Dedifferentiated amniotic fluid mesenchymal stem cell (primary cell): ENCODE results near the gene TMEM43.

Experiments
- DNase-seq: peaks from one replicate; pipeline ENCODE4 v3.0.0-alpha.2; 2016; ENCODE audit errors: extremely low spot score

The TMEM43 gene

DNA sequence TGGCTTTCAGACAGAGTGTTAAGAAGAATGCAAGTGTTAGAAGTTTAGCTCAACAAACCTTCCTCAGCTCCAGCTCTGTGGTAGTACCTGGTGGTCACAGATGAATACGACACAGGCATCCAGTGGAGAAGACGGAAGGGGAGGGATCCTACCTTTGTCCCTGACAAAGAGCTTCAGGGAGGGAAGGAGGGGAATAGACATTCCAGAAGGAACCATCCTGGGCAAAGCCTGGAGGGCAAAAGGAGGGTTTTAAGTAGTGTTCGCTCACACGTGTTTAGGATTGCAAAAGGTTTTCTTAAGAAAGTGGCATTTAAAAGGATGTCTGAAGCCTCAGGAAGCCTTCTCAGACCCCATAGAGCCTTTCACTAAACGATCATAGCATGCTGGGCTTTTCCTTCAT, 3.0 kb upstream of the TMEM43 start:
- no peak for DNase-seq

- DNase-seq = no peak
Observed at GRCh38 chr3:14122301-14122700, 2.6 kb upstream of the TMEM43 start.

DNA sequence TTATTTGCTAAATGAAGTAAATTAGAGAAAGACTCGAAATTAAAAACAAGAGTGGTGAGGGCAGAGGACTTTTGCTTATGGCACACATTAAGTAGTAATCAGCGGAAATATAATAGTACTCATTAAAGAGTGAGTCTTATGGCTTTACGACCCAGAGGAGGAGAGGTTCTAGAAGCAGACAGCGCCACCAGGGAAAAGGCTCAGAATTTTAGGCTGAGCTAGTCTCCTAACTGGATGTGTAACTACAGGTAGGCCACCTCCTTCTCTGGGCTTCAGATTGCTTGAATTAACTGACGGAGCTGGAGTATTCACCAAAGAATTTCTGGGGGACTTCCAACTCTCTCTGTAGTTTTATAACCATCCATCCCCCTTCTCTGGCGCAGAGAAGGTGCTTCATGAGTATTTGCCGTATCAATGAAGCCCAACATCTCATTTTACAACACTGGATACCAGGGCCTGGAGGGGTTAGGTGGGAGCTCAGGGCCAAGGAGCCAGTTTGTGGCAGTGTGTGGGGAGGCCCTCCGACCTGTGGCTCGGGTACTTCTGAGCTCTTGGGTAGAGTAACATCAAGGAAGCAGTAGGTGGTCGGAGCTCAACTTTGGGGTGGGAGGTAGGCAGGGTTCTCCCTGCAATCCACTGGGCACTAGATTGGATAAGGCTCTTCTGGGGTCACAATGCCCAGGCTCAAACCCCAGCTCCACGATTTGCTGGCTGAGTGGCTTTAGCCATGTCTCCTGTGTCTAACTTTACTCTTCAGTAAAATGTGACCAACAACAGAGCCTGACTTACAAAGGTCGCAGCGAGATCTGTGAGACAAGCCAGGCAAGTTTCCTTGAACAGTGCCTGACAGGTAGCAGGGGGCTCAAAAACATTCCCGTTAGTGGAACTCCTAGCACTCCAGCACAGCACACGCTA, 1.3 kb upstream of the TMEM43 start:
- DNase-seq = no peak

GRCh38 chr3:14124223-14124614, 633 bp upstream of the TMEM43 start:
- DNase-seq = peak; percentile 19

DNA sequence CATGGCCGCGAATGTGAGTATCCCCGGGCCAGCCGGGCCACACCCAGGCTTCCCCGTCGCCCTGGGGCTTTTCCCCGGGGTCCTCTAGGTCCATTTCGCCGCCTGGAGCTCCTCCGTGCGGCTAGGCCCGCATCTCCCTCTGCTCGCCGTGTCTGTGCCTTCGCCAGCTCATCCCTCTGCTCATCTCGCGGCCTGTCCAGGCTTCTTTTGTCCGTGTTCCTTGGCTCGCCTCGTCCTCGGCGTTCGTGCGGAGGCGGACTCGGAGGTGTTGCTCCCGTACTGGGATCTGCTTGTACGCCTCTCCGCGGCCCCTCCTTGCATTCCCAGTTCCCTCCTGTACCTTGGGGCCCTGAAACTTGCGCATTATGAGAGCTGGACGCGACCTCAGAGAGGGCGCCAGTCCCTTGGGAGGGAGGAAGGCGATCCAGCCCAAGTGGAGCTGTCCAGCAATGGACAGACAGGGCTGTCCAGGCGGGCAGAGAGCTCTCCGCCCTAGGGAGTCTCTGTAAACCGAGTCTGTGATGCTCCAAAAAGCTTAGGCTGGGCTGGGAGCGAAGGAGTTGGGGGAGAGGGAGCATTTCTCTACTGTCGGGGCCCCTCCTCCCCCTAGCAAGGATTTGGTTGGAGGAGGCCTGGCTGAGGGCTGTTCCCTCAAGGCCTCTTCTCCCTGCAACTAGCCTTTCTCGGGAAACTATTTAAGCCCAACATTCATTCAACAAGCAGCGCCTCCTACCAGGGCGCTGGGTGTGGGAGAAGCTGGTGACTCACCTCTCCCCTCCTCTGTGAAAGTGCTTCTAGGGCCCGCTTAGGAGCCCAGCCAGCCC, 553 bp downstream of the TMEM43 start:
- peak; percentile 89 for DNase-seq

GRCh38 chr3:14126017-14126886, 1.4 kb downstream of the TMEM43 start:
- DNase-seq = no peak

GRCh38 chr3:14126887-14127505, 2.1 kb downstream of the TMEM43 start:
- no peak for DNase-seq

GRCh38 chr3:14127516-14128161, 2.8 kb downstream of the TMEM43 start:
- no peak for DNase-seq

DNA sequence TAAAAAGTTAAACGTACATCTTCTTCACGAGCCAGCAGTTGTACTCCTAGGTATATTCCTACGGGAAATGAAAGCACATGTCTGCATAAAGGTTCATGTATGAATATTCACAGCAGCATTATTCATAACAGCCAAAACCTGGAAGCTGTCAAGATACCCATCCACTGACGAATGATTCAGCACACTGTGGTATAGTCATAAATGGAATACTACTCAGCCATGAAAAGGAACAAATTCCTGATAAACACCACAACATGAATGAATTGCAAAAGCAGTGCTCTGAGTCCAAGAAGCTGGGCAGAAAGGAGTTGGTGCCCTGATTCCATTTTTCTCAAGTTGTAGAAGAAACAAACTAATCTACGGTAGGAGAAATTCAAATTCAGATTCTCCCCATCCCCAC, 3.9 kb downstream of the TMEM43 start:
- DNase-seq = no peak

DNA sequence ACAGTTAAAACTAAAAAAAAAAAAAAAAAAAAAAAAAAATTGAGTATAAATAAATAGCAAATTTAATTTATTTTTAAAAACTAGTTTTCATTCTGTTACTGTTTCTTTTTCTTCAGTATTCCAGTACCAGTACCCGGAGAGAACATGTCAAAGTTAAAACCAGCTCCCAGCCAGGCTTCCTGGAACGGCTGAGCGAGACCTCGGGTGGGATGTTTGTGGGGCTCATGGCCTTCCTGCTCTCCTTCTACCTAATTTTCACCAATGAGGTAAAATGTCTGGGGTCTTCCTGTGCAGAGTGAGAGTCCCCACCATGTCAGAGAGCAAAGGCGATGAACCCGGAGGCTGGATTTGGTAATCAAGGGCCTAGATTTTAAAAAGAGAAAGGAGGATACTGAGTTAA, 4.4 kb downstream of the TMEM43 start:
- DNase-seq = no peak

GRCh38 chr3:14130230-14130629, 5.4 kb downstream of the TMEM43 start:
- no peak for DNase-seq

- DNase-seq = no peak
Observed at GRCh38 chr3:14130707-14131106, 5.9 kb downstream of the TMEM43 start.

- no peak for DNase-seq
Observed at GRCh38 chr3:14131134-14131533, 6.3 kb downstream of the TMEM43 start.

GRCh38 chr3:14132120-14132519, 7.3 kb downstream of the TMEM43 start:
- DNase-seq = no peak

GRCh38 chr3:14132689-14133088, 7.8 kb downstream of the TMEM43 start:
- DNase-seq = no peak

GRCh38 chr3:14133188-14133800, 8.4 kb downstream of the TMEM43 start:
- DNase-seq = no peak

DNA sequence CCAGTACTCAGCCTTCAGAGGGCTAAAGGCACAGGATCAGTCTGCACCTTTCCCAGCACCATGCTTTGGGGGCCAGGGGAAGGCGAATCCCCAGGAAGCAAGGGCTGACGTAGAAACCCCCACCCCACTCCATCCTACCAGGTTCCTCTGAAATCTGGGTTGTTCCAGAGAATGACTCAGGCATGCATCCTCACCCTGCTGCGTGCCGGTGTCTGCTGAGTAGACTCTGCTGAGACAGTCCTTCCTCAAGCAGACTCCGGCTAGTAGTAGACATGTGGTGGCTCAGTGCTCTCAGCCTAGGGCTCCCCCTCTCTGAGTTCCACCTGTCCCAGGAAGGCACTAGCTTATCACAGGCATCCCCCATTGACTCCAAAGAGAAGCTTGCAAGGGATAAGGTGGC, 9.0 kb downstream of the TMEM43 start:
- DNase-seq = no peak

DNA sequence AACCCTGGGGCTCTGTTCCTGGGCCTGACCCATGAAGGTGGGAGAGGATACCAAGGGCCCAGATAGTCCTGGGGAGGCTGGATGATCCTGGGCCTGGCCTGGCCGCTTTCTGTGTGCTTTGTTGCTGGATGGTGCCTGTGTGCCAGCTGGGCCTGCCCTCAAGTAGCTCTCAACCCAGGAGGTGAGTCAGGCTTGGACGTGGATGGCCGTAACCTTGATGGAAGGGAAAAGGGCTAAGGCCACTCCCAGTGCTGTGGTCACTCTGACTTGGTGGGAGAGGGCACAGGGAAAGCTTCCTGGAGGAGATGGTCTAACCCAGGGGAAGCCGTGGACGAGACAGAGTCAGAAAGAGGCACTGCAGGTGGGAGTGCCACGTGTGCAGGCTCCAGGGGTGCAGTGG, 9.4 kb downstream of the TMEM43 start:
- no peak for DNase-seq

DNA sequence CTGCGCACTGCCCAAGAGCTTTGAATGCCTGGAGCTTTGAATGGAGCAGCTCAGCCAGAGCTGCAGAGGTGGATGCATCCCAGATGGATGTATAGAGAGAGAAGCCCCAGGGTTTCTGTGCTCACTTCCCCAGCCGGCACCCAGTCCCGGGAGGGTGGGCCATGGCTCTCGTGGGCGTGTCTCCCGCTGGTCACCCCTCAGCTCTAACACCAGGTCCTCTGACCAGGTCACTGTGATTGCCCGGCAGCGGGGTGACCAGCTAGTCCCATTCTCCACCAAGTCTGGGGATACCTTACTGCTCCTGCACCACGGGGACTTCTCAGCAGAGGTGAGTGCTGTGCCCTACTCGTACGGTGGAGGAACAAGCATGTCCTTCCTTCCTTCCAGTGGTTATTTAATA, 10.7 kb downstream of the TMEM43 start:
- DNase-seq = no peak

- DNase-seq = no peak
Observed at GRCh38 chr3:14137004-14137403, 12.2 kb downstream of the TMEM43 start.

- no peak for DNase-seq
Observed at GRCh38 chr3:14137445-14137844, 12.6 kb downstream of the TMEM43 start.
